Activated T-helper 1 cell treated with anti-CD3 and anti-CD28 coated beads, Interleukin-2, amount 50 U/mL, for 16 hours (primary cell): Measurements from ENCODE around the gene MEGF11.

Experiments
- DNase-seq, 2 donors: peaks; one replicate each; pipeline ENCODE4 v3.0.0-alpha.2; 2020; ENCODE audit warnings: low read depth in 1 of 2, low spot score in 1 of 2

The MEGF11 gene

DNA sequence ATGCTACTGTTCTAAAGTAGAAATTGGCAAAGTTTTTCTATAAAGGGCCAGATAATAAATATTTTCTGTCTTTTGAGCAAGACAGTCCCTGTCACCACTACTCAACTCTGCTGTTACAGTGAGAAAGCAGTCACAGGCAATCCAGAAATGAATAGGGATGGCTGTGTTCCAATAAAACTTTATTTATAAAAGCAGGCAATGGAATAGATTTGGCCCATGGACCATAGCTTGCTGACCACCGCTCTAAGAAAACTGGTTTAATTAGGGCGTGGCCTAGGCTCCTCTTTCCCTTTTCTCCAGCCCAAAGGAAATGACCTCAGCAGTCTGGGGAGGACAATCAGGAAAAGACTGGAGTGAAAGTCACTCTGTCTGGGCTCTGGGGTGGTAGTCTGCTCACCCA lies 183.8 kb downstream of the MEGF11 start:
- no peak for DNase-seq

DNA sequence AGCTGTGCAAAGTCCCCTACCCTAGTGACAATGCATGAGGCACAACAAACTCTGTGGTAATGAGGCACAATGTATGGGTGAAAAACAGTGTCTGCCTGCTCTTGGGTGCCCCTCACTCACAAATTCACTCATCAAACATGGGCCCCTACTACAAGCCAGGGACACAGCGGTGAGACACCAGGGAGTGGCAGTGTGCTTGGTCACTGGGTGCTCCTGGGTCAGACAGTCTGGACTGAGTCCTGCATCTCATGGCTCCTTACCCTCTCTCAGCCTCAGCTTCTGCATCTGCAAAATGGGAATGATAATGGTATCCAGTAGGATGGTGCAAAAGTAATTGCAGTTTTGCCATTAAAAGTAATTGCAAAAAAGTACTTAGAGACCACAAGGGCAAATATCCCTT lies 184.7 kb downstream of the MEGF11 start:
- DNase-seq, result no peak

DNA sequence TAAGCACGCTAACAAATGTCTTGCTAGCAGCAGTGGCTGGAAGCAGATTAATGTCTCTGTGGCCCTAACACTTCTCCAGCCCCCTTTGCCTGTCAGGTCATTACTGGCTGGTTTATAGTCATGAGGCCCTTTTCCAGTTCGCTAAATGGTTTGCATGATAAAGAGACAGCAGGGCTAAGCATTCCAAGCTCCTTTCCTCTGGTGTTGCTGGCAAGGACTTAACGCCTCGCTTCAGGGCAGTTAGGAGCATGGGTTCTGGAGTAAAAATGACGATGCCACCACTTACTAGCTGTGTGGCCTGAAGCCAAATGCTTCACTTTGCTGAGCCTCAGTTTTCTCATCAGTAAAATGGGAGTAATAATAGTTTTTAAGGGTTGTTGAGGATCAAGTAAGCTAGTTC lies 185.9 kb downstream of the MEGF11 start:
- DNase-seq, result no peak

DNA sequence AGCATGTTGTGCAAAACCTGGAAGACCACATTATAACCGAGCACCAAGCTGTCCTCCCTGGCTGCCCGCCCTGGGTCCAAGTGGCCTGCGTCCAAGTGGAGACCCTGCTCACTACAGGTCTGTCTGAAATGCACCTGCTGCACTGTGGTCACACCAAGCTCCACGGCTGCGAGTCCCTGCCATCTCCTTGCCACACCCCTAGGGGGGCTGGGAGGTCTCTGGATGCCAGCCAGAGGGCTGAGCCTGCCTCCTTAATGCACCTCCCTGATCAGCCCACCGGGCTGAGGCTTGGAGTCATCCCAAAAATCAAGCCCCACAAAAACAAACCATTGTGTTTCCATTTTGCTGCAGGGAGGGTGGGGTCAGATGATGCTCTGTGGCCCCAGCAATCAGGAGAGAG lies 187.1 kb downstream of the MEGF11 start:
- no peak for DNase-seq

DNA sequence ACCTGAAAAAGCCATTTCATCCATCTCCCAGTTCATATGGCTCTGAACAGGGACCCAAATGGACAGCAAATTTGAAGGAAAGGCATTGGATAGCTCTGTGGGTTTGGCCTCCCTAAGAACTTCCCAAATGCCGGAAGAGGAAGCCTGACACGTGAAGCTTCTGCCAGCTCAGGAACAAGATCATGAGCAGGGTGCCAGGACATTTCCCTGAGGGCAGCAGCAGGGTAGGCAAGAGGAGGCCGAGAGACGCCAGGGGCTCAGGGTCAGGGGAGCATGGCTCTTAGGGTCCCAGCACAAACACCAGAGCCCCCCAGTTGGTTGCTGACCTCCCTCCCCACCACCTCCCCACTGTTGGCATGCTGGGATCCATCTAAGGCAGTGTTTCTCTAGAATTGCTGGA lies 187.5 kb downstream of the MEGF11 start:
- DNase-seq, result no peak

DNA sequence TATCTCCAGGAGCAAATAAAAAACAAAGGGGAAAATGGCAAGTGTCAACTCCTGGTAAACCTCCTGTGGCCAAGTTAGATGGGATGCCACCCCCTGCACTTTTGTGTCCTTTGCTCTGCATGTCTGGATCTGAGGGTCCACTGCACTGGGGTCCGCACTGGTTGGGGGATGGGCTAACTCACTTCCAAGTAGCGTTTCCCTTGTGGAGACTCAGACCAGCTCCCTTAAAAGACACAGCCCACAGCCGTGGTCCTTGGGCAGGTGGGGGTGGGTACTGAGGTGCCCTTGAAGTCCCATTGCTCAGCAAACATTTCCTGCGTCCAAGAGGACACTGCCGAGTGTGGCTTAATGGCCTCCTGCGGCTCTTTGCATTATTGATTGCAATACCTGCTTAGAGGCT lies 188.2 kb downstream of the MEGF11 start:
- no peak for DNase-seq

DNA sequence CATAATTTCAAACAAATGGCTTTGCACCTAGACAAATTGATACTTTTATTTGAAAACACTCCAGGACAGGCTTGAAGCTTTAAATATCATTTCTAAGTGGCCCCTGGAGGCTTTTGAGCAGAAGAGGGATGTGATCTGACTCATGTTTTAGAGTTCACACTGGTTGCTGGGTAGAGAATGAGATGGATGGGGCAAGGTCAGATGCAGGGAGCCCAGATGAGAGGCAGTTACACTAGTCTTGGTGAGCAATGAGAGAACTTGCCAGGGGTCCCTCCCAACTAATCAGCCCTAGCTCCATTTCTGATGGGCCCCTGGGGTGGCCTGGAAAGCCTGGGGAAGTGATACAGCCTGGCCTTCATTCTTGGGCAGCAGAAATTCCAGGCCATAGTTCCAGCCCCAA lies 190.4 kb downstream of the MEGF11 start:
- no peak for DNase-seq

DNA sequence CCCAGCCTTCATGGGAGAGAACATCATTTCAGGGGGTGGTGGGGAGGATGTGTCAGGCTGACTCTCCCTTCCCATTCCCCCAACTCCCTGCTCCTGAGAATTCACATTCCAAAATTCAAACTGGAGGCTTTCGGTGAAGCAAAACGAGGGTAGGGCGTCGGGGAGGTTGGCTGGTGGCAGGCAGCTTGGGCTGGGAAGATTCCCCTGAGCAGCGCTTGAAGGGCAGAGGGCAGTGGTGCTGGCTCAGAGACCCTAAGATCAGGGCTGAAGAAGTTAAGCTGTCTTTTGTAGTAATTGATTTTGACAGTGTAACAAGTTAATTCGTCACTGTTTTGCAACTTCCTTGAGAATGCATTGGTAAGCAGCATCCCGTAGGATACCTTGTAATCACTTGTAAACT lies 196.5 kb downstream of the MEGF11 start:
- no peak for DNase-seq

DNA sequence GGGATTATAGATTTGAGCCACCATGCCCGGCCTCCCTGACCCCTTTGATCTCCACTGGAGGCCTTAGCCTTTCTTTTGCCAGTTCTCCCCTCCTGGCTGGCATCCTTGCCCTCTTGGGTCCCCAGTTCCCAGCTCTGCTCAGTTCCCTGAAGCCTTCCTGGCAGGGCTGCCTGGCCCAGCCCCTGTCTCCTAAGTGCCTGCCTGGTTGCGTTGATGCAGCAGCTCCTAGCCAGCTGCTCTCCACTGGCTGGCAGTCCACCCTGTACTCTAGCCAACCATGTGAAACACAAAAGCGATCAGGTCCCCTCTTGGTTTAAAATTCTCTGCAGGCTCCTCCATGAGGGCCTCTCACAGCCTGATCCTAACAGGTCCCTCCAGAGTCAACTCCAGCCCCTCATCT lies 199.6 kb downstream of the MEGF11 start:
- DNase-seq, result no peak

DNA sequence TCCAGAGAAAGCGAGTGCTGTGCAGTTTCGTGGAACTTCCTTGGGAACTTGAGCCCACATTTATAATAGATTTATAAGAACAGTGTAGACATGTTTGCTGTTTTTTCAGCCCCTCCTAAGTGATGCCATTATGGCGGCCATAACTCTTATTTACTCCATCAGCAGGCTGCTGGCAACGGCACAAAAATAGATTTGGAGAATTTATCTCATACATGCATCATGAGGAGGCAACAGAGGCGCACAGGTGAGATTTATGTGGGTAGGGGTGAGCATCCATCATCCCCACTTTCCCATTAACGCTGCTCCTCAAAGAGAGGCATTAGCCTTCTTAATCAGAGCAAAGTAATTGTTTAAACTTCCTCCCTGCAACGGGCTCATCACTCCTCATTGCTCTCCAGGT lies 201.7 kb downstream of the MEGF11 start:
- DNase-seq, result no peak

DNA sequence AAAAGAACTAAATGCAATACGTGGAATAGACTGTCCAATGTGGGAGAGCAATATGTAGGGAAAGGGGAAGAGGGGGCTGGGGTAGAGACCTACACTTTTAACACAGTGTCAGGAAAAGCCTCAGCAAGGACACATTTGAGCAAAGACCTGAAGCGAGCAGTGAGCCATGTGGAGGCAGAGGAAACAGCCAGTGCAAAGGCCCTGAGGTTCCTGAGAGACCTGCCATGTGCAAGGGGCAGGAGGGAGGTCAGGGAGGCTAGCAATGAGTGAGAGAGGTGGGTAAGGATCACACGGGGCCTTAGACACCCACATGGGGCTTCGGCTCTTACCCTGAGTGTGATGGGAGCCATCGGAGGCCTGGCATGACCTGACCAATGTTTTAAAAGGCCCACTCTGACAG lies 203.3 kb downstream of the MEGF11 start:
- DNase-seq, result no peak

DNA sequence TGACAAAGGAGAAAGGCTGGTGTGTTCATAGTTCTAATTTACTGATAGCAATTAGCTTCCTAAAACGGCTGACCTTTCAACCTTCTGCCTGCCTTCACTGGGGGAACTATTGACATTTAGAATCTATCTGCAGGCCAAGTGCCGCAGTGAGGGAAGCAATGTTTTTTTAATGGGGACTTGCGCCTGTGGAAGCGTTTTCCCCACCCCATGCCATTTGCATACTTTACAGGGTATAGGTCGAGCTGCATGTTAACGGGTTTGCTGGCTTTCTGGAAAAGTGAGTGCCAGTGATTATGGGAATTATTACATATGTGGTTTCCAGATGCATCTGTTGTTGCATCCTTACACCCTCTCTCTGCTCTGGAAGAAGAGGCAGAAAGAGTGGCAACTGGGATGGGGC lies 204.2 kb downstream of the MEGF11 start:
- DNase-seq, result no peak

DNA sequence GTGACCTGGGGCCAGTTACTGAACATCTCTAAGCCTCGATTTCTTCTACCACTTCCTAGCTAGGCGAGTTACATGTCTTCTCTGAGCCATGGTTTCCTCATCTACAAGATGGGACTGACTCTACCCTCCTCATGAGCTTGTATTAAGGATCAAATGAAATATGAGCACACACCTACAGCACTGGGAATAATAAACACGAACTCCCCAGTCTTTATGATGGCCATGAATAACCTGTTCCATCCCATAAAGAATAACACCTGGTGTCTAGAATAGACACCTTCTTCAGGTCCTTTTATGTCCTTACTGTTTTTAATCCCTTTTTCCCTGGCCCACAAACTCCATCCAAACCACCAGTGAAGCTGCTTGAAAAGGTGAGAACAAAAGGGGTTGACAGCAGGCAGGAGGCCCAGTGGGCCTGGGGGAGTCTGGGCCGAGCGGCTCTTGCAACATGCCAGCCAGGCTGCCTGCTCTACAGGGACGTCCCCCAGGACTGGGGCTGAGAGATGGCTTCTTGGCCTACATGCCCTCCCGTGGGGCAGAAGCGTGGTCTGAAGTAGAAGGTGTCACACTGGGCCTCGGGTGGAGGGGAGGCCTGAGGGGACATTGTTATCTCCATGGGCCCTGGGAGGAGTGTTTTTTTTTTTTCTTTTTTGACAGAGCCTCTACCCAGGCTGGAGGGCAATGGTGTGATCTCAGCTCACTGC lies 206.1 kb downstream of the MEGF11 start:
- no peak for DNase-seq

DNA sequence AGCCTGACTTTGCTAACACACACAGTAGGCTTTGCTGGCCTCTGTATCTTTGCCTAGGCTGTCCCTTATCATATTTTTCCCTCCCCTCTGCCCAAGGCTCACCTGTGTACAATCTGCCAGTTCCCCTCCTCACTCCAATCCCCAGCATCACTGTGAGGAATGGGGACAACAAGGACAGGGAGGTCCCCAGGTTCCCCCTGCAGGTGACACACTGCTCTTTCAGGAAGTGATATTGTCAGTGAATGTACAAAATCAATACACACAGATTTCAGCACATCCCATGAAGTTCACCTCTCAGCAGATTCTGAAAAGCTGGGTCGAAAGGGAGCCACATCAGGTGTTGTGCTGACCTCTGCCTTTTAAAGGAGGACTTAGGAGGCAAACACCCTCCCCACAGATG lies 206.8 kb downstream of the MEGF11 start:
- no peak for DNase-seq

DNA sequence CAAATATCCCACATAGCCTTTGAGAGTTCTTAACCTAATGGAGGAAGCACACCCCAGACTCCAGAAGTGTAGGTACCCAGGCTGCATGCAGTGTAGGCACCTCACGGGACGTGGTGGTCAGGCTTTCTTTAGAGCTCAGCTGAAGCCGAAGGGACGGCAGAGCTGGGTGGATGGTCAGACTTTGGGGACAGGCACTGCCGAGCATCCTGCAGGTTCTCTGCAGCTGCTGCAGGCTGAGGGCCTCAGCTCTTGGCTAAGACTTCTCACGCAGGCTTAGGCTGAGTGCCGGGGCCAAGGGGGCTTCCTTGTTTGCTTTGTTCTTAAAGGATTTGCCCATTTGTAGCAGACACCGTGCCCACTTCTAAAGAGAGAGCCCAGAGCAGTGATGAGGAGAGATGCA lies 207.2 kb downstream of the MEGF11 start:
- no peak for DNase-seq

DNA sequence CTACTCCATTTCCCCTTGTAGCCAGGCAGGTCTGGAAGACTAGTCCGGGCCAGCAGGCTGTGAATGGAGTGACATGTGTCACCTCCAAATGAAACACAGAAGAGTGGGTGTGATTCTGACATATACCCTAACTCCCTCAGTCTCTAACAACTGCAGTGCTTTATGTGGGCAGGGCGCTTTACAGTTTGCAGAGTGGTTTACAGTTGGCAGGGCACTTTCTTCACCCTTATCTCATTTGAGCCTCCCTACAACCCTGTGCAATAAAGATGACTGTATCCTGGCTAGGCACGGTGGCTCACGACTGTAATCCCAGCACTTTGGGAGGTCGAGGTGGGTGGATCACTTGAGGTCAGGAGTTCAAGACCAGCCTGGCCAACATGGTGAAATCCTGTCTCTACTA lies 208.0 kb downstream of the MEGF11 start:
- no peak for DNase-seq

DNA sequence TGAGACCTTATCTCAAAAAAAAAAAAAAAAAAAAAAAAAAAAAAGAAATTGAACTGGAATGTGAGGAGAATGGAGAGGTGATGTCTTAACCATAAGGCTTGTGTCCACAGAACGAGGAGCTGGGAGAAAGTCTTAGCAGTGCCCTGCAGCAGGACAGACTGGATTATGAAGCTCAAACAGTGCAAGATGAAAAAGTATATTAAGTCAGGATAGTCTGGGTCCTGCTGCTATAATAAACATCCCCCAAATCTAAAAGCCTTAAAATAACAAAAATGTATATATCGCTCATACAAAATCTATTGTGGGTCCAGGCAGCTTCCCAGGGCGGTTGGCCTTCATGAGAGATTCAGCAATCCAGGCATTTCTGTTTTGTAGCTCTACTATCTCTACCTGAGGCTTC lies 208.7 kb downstream of the MEGF11 start:
- DNase-seq, result no peak

DNA sequence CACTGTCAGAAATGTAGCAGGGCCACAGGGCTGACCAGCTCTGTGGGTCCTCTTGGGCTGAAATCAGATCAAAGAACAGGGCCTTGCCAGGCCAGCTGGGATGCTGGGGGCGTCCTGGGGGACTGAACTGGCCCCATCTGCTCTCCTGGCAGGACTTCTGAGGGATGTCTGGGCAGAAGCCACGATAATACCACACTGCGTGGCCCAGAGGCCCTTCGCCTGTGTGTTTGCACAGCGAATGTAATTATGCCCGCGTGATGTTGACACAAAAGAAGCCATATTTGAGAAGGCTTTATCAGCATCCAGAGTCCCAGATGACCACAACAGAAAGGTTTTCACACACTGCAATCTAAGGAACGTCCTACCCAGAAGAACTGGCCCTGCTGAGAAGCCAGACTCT lies 210.3 kb downstream of the MEGF11 start:
- no peak for DNase-seq

DNA sequence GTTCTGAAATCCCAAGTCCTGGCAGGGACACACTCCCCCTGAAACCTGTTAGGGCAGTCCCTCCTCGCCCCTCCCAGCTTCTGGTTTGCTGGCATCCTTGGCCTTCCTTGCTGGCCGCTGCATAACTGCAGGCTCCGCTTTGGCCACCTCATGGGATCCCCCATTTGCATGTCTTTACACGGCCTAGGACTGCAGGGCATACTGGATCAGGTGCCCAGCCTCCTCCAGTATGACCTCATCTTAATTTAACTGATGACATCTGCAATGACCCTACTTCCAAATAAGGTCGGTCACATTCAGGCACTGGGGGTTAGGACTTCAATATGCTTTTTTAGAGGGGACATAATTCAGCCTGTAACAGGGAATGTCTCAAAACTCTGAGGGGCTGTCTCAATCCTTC lies 210.9 kb downstream of the MEGF11 start:
- DNase-seq, result no peak

DNA sequence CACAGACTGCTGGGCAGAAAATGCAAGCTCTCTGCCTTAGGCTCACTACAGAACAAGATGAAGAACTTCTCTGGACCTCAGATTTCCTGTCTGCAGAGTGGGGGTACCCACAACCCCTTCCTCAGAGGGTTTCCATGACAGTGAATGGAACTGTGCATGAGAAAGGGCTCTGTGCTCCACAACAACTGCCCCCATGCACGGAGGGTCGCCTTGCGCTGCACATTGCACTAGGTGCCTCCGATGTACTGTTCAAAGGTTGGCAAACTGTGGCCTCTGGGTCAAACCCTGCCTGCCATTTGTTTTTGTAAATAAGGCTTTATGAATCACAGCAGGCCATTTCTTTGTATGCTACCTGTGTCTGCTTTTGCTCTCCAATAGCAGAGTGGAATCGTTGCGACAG lies 212.3 kb downstream of the MEGF11 start:
- no peak for DNase-seq

DNA sequence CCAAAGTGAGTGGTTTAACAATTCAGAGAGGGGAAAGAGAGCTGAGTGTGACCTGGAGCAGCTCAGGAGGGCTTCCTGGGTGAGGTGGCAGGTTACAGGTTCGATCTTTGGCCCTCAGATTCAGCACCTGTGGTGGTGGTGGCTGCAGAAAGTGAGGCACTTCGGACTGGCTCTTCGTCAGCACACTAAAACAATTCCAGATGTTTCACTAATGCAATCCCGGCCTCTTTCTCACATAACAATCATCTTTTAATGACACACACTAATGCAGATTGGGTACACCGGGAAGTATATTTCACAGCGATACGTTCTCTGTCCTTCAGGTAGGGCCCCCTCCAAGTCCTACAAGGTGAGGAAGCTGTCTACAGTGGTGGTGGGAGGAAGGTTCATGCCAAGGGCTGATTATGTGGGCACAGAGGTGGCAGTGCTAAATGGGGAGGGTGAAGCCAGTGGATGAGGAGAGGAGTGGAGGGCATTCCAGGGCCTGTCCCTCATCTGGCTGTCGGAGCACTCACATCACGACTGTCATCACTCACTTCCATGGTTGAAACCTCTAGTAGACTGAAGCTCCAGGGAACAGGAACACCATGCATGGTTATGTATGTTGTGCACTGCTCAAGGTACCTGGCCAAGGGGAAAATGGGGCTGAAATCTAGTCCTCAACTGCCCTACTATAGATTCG lies 213.2 kb downstream of the MEGF11 start:
- DNase-seq, result no peak

DNA sequence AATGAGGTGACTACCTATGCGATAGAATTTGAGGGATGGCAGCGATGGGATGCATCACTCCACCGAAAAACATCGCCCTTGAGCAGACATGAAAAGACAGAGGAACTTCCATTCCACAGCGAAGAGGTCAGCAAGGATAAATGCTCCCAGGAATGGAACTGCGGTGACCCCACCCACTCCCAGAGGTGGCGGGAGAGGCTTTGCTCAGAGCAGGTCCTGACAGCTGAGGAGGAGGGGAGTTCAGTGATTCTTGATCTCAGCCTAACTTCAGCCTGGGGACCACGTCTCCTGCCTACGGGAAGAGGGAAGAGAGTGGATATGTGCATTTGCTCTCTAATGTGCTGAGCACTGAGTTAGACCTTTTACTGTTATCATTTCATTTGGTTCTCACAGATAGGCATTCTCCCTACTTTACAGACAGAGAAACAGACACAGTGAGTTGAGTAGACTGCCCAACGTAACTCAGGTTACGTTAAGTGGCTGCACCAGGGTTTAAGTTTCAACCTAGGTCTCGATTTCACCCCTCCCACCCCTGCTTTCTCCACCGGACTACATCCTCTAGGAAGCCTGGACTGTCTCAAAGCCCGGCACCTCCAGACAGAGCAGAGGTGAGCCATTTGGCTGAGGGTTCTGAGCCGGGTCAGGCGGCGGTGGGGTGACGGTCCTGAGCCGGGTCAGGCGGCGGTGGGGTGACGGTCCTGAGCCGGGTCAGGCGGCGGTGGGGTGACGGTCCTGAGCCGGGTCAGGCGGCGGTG lies 214.3 kb downstream of the MEGF11 start:
- DNase-seq, result no peak
